GM19099 (cell line): ENCODE measurements around the gene ZNRF2.
A peak's percentile ranks its signal among the peaks of the same experiment; 100 is the strongest.

Source experiments
- POLR2A ChIP-seq: IDR thresholded peaks from 3 replicates; pipeline ENCODE4 v1.6.1; 2011; ENCODE audit warnings: low read depth; ENCODE audit not compliant: insufficient read length; ENCODE audit errors: extremely low read depth

The ZNRF2 gene

GRCh38 chr7:30284298-30285066 lies at the start of gene ZNRF2:
TSS of gene ZNRF2 (plus strand) at chr7:30284597. CDS start at chr7:30285358, 761 bp downstream.
- TF ChIP-seq POLR2A, result peak; percentile 57

- no peak for TF ChIP-seq POLR2A
These were observed 47.1 kb upstream of the ZNRF2 start for GRCh38 chr7:30237271-30237695.

GRCh38 chr7:30238721-30239441 lies 45.5 kb upstream of the ZNRF2 start:
- no peak for TF ChIP-seq POLR2A

- no peak for TF ChIP-seq POLR2A
These were observed 44.1 kb upstream of the ZNRF2 start for GRCh38 chr7:30240106-30240800.

- TF ChIP-seq POLR2A, result no peak
These were observed 42.6 kb upstream of the ZNRF2 start for GRCh38 chr7:30241767-30242166.

- no peak for TF ChIP-seq POLR2A
These were observed 40.1 kb upstream of the ZNRF2 start for GRCh38 chr7:30244340-30244739.

- no peak for TF ChIP-seq POLR2A
These were observed 38.5 kb upstream of the ZNRF2 start for GRCh38 chr7:30245913-30246312.

- TF ChIP-seq POLR2A, result no peak
These were observed 38.0 kb upstream of the ZNRF2 start for GRCh38 chr7:30246392-30246791.

GRCh38 chr7:30247541-30248401 lies 36.6 kb upstream of the ZNRF2 start:
- TF ChIP-seq POLR2A, result no peak

- no peak for TF ChIP-seq POLR2A
These were observed 35.1 kb upstream of the ZNRF2 start for GRCh38 chr7:30249316-30249715.

- no peak for TF ChIP-seq POLR2A
These were observed 34.2 kb upstream of the ZNRF2 start for GRCh38 chr7:30249986-30250774.

- TF ChIP-seq POLR2A, result no peak
These were observed 32.6 kb upstream of the ZNRF2 start for GRCh38 chr7:30251708-30252329.
